HT-29 (cell line): ENCODE measurements around the gene CDKN3. TPM values are rescaled to one million over a fixed set of nuclear protein-coding genes. Genes with fewer than 3 reads are reported as not detected.

Experiments used
- DNase-seq: peaks from one replicate; pipeline ENCODE4 v3.0.0-alpha.2; 2015; ENCODE audit warnings: low spot score
- total RNA-seq: library from RNA; depleted of rRNA; stranded (reverse); fragments of >200 nt; shearing (Covaris generic); gene quantifications from 2 replicates; pipeline ENCODE4 v1.2.3, GENCODE V29; 2014; rRNA removed

The CDKN3 gene
- 28.7 and 31.5 TPM in 2 replicates for total RNA-seq

DNA sequence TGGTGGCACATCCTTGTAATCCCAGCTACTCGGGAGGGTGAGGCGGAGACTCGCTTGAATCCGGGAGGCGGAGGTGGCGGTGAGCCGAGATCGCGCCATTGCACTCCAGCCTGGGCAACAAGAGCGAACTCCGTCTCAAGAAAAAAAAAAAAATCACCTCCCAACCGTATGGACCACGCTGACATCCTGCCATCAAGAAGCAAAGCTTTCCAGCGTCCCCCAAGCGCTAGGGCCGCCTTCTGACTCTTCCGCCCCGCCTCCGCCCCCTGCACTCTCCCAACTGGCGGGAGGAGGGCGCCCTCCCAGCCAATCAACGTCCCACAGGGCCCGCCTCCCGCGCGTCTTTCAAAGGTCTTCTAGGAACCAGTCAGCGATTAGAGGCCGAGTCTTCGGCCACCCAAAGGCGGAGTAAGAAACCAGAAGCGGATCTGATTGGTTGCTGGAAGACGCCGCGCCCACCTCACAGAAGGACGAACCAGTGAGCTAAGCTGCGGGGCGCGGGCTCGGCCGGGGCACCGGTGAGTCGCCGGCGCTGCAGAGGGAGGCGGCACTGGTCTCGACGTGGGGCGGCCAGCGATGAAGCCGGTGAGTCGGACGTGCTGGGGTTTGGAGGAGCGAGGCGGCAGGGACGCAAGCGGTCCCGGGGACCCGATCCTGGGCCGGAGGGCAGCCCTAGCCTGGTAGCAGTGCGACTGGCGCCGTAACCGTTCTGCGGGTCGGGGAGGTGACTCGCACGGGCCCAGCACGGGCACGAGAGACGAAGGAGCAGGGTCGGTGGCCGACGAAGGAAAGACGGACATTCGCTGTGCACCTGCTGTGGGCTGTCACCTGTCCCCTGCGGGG lies at the start of gene CDKN3:
Gene CDKN3 (plus strand): TSS at position 515 of the 843 bp plus-strand sequence. CDS start 62 bp downstream, at position 577.
- DNase-seq: peak; percentile 97

- no peak for DNase-seq
Measured at GRCh38 chr14:54347044-54347443, 49.8 kb upstream of the CDKN3 start.

DNA sequence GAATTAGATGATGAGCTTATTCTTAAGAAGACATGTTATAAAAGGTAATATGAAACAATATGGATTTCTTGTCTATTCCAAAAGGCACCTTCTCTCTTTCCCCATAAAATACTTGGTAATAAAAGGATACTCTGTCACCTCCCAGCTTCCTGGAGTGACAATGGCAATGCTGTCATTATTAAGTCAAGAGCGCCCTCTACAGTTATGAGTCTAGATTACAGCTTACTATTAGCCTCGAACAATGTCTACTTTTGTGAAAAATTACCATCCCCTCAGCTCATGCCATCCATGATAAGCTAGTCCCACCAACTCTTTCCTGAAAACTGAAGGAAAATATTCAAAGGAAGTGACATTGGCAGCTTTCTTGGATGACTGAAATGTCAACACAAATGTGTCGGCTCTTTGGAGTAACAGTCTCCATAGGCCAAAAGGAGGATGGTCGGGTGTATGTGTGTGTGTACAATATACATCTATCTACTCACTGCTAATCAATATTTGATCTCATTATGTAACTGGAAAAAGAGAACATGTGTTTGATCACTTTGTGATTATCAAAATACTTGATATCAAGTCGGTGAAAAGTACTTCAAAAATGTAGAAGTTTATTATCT lies 48.7 kb upstream of the CDKN3 start:
- DNase-seq: peak; percentile 85

DNA sequence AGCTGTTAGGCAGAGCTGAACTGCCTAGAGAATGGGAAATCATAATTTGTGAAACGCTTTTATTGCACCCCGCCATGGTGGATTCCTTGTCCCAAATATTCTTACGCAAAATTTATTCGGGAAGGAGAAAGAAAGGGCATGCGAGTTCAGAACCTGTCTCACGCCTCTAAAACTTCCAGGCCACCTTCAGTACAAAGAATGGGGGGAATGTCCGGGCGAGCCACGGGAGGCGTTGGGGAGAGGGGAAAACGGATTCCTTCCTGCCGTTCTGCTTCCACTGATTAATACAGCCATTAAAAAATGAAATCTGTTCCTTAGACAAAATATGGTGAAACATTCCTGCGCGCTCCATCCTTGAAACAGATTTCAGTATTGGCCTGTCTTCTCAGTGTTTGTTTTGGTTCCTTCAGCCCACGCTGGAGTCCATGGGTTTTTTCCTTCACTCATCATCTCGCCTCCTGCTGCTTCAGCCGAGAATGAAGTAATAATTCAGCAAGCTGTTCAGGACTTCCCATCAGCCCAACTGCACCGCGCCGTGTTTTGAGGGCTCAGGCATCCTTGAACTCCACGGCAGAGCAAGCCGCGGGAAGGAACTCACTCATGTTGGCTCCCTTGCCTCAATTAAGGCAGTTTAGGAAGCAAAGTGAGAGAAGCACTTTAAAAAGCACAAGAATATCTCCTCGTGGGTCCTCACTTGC lies 47.7 kb upstream of the CDKN3 start:
- no peak for DNase-seq

GRCh38 chr14:54349713-54350112 lies 47.1 kb upstream of the CDKN3 start:
- DNase-seq: no peak

DNA sequence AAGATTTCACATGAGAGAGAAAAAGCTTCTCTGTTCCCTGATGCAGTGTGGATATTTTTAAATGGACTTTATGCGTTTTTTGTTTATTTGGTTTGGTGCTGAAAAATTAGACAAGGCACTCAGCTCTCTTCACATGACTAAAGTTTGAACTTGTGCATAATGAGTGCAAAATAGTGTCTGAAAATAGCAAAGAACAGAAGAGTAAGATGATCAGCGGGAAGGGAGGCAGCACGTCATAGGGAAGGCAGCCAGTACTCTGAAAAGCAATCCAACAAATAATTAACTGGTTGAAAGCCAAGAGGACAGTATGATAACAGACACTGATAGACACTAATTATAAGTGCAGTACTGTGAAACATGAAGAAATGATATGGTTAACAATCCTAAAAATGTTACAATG lies 46.6 kb upstream of the CDKN3 start:
- DNase-seq: no peak

GRCh38 chr14:54353266-54353665 lies 43.5 kb upstream of the CDKN3 start:
- DNase-seq: no peak

DNA sequence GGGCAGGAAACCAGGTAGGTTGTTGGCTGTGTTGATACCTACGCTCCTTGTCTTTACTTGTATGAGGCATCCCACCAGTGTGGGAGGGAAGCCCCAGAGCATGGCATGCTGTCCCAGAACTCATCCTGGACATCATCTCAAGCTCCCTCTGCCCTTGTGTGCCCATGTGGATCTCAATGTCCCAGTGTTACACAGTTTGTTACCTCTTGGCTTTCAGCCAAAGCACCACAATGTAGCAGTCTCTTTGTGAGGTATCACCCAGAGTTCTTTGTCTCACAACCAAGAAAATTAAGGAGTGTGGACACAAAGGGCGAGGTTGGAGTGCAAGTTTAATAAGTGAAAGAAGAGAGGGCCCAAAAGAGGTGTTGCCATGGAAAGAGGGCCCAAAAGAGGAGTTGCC lies 43.1 kb upstream of the CDKN3 start:
- DNase-seq: no peak

GRCh38 chr14:54354096-54354495 lies 42.7 kb upstream of the CDKN3 start:
- no peak for DNase-seq

DNA sequence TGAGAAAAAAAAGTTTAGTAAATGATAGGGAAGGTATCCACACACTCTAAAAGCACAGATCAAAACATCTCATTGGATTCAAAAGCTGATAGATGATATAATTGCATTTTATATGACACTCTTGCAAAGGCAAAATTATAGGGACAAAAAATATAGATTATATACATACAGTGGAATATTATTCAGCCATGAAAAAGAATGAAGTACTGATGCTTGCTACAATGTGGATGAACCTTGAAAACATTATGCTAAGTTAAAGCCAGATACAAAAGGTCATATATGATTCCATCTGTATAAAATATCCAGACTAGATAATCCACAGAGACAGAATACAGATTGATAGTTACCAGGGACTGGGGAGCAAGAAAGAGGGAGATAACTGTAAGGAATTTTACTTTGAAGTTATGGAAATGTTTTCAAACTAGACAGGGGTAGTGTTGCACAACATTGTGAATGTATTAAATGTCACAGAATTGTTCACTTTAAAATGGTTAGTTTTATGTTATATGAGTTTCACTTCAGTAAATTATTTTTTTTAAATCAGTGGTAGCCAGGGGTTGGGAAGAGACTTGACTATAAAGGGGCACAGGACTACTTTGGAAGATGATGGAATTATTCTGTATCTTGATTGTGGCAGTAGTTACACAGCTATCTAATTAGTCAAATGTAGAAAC lies 41.7 kb upstream of the CDKN3 start:
- no peak for DNase-seq

DNA sequence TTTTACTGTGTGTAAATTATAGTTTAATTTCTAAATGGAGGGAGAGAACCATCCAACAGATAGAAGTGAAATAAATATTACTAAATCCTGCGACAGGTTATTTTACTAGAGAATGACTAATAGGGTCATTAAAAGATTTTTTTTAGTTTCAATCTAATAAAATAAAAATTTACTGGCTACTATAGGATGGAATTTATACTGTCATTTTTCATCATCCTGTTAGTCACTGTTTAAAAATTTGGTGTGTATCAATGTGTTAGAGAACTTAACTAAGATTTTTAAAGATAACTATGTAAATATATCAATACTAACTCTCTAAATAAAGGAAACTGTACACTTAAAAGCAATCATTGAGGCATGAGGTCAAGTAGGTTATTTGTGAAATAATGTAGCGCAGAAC lies 41.1 kb upstream of the CDKN3 start:
- DNase-seq: peak; percentile 21

GRCh38 chr14:54356172-54356571 lies 40.6 kb upstream of the CDKN3 start:
- peak; percentile 33 for DNase-seq

GRCh38 chr14:54360667-54361066 lies 36.1 kb upstream of the CDKN3 start:
- no peak for DNase-seq

GRCh38 chr14:54362089-54362504 lies 34.7 kb upstream of the CDKN3 start:
- DNase-seq: no peak

- DNase-seq: no peak
Measured at GRCh38 chr14:54362759-54363437, 33.9 kb upstream of the CDKN3 start.

- no peak for DNase-seq
Measured at GRCh38 chr14:54364555-54365415, 32.0 kb upstream of the CDKN3 start.

DNA sequence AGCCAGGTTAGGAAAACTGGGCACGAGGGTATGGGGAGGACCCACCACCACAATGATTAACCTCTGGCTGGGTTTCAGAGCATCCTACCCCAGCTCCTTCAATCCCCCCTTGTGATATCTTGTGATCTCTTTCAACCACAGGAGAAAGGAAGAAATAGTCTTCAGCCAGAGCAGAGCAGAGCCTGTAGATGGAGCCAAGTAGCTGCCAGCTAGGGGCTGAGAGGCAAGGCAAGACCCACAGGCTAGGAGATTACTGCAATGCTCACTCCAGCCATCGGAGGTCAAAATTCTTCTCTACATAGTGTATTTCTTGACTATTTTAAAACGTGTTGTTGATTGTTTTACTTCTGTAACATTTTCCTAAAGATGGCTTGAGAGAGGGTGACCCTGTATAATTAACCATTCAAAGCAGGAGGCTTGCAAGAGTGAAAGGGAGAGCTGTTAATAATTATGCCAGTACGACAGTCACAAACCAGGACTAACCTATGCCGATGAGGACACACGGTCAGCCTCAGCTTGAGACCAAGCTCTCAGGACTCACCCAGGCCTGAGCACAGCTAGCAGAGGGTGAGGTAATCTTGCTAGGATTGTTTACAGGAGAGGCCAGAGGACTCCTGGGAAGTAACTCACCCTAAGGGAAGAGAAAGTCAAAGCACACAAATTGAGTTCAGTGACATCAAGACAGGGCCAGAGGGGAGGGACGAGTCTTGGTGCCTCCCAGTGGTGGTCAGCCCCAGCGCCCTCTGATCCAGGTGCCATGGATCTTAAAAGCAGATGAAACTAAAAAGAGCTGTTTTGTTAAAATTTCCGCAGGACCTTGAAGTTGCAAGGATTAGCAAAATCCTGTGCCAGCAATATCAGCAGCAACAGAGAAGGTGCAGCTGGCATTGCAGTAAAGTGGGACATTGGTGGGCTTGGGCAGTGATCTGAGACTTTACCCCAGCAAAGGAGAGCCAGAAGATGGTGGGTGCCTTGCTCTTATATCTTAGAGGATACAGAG lies 29.8 kb upstream of the CDKN3 start:
- DNase-seq: peak; percentile 58

DNA sequence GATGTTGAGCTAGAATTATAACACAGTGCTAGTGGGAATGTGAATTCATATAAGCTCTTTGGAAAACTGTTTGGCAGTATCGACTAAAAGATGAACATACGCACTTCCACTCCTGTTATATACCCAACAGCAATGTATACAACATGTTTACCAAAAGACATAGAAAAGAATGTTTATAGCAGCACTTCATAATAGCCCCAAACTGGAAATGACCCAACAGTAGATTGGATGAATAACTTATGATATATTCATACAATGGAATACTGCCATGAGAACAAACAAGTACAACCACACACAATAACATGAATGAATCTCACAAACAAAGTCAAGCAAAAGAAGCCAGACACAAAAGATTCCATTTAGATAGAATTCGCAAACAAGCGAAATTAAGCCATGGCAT lies 28.5 kb upstream of the CDKN3 start:
- DNase-seq: no peak

- DNase-seq: no peak
Measured at GRCh38 chr14:54369343-54369742, 27.5 kb upstream of the CDKN3 start.
